HCT116 (cell line): ENCODE results near the gene POTEC.
"Not testable (repeated sequence)": the region's sequence is repeated elsewhere in the genome, so short reads cannot be mapped to it uniquely, and the experiment has no call there.

Experiments used
- POLR2A ChIP-seq: IDR thresholded peaks from 2 replicates; pipeline ENCODE4 v1.7.0; 2011; ENCODE audit warnings: borderline replicate concordance; ENCODE audit not compliant: insufficient read depth, insufficient read length; ENCODE audit errors: extremely low read depth
- TF ChIP-seq, protein P1 (sequence below), 3 experiments: fragments of 200-600 bp in 1 of 3; sonication (generic) in 1 of 3; IDR thresholded peaks in 2 of 3; conservative IDR thresholded peaks in 1 of 3; 2 replicates each; pipeline ENCODE4 v1.5.1; 2012 to 2017; ENCODE audit warnings: low read depth in 2 of 3, low read length in 2 of 3, antibody characterized with exemption in 1 of 3, borderline replicate concordance in 1 of 3, control low read depth in 1 of 3, mild to moderate bottlenecking in 1 of 3, mixed read lengths in 1 of 3, mixed run types in 1 of 3, moderate library complexity in 1 of 3; ENCODE audit not compliant: insufficient read depth in 1 of 3

DNA sequence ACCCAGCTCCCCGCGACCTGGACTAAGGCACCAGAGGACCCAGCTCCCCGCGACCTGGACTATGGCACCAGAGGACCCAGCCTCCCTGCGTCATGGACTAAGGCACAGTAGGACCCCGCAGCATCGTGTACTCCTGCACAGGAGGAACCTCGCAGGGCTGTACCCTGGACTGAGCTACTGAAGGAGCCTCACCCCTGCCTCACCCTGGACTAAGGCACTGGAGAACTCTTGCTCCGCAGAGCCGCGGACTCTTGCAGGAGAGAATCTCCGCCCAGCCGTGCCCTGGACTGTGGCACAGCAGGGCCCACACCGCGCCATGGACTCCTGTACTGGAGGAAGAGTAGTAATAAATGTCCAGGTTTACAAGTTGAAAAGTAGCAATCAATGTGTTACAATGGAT, 67.9 kb downstream of the POTEC start:
- TF ChIP-seq, protein P1, sequence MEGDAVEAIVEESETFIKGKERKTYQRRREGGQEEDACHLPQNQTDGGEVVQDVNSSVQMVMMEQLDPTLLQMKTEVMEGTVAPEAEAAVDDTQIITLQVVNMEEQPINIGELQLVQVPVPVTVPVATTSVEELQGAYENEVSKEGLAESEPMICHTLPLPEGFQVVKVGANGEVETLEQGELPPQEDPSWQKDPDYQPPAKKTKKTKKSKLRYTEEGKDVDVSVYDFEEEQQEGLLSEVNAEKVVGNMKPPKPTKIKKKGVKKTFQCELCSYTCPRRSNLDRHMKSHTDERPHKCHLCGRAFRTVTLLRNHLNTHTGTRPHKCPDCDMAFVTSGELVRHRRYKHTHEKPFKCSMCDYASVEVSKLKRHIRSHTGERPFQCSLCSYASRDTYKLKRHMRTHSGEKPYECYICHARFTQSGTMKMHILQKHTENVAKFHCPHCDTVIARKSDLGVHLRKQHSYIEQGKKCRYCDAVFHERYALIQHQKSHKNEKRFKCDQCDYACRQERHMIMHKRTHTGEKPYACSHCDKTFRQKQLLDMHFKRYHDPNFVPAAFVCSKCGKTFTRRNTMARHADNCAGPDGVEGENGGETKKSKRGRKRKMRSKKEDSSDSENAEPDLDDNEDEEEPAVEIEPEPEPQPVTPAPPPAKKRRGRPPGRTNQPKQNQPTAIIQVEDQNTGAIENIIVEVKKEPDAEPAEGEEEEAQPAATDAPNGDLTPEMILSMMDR (IDR thresholded peaks at IDR 0.05 in 2 of 3, conservative IDR thresholded peaks at IDR 0.05 in 1 of 3; ENCODE audit: borderline replicate concordance in 1 of 3, insufficient read depth in 1 of 3, low read depth in 2 of 3, low read length in 2 of 3), result not testable (repeated sequence)
- TF ChIP-seq POLR2A, result not testable (repeated sequence)
